ENCODE results near the gene FXYD1.

- TF ChIP-seq CTCF (IDR thresholded peaks at IDR 0.05) (no peak), POLR2A (IDR thresholded peaks at IDR 0.05) (no peak)
Observed at GRCh38 chr19:35157431-35157830, 18.8 kb downstream of the FXYD1 start.

Measured in testis (tissue), 2 donors.